Stimulated activated CD8-positive, alpha-beta memory T cell treated with anti-CD3 and anti-CD28 coated beads, Interleukin-7, amount 100 ng/mL, for 1 hour (primary cell): ENCODE measurements around the gene TRUB1.

Experiments used
- DNase-seq, 2 donors: peaks; one replicate each; pipeline ENCODE4 v3.0.0-alpha.2; 2020; ENCODE audit warnings: low read depth in 2 of 2

TRUB1 gene

DNA sequence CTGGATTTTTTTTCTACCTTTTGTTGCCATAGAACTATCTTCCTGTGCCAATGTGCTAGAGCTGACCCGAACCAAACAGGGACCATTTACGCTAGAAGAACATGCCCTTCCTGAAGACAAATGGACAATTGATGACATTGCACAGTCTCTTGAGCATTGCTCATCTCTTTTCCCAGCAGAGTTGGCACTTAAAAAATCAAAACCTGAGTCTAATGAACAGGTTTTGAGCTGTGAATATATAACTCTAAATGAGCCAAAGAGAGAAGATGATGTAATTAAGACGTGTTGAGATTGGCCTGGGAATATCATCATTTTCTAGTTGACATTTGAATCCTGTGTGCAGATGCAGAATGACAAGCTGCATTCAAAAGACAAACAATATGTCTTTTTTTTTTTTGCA lies 37.1 kb downstream of the TRUB1 start:
- DNase-seq = no peak

DNA sequence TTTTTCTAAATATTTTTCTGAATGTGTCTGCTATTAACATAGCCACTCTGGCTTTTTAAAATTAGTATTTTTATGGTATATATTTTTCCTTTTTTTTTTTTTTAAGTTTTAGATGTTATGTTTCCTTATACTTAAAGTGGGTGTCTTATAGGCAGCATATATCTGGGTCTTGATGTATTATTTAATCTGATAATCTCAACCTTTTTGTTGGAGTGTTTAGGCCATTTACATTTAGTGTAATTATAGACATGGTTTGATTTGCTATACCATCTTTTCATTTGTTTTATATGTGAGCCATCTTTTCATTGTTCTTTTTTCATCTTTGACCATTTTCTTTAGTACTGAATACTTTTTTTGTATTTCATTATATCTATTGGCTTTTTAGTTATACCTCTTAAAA lies 45.0 kb downstream of the TRUB1 start:
- no peak for DNase-seq

DNA sequence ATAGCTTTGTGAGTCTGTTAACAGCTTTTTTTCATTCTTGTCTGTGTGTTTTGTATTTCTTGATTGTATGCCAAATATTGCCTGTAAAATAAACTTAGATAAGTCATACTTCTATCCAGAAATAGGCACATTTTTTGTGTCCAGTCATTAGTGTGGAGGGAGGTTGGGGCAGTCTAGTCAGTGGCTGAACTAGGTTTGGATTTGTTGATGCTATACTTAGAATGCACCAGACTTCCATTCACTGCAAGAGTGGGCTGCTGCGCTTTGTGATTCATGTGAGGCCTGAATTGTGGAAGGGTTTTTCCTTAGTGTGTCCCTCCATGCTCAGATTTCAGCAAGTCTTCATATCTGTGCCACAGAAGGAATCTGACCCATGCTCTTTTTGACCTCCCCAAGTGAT lies 50.0 kb downstream of the TRUB1 start:
- DNase-seq = no peak

DNA sequence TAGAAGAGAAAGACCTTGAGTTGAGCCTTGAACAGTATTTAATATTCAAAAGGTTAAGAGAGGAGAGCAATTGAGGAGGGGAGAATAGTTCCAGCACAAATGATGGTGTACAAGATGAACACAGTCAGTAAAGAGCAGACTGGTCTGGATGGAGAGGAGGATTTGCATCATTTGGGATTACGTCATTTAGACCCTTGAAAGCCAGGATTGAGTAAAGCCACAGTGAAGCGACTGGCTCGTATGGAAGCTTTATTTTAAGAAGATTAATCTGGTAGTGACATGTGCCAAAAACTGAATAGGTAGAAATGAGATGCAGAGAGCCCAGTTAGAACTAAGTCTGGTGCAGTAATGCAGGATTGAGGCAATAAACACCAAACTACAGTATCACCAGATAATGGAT lies 52.6 kb downstream of the TRUB1 start:
- DNase-seq = no peak

DNA sequence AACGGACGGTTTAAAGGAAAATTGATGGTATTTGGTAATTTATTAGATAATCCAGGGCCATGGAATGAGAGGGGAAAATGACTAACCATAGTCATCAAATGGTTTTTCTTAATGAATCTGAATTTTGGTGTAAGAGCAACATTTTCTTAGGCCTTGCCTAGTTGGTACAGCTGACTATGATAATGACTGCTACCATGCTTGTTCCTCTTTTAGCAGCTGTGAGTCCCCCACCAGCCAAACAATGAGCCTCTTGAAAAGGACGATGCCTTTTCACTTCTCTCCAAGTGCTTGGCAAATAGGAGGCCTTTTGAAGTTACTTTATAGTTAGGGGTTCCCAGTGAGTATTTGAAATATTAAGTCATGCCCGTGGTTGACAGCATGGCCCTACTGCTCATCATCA lies 53.0 kb downstream of the TRUB1 start:
- DNase-seq = no peak

DNA sequence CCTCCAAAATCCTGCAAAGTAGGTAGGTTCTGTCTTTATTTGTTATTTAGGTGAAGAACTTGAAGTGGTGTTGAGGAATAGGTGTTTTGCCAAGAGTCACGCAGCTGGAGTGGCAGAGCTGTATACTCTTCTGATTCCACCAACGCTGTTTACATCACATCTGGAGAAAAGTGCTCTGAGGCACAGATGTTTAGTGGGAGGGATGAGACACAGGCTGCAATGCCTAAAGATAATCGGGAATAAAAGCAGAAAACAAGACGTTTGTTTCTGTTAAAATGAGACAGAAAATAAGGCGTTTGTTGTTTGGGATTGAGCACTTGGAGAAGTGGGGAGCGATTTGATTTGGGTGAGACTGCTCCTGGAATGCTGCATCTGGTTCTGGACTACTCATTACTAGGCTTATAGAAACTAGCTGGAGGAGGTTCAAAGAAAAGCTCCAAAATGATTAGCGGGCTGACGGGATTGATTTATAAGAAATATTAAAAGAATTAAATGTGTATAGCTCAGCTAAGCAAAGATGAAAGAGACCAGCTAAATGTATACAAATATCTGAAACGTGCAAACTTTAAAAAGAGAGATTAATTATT lies 54.3 kb downstream of the TRUB1 start:
- no peak for DNase-seq

DNA sequence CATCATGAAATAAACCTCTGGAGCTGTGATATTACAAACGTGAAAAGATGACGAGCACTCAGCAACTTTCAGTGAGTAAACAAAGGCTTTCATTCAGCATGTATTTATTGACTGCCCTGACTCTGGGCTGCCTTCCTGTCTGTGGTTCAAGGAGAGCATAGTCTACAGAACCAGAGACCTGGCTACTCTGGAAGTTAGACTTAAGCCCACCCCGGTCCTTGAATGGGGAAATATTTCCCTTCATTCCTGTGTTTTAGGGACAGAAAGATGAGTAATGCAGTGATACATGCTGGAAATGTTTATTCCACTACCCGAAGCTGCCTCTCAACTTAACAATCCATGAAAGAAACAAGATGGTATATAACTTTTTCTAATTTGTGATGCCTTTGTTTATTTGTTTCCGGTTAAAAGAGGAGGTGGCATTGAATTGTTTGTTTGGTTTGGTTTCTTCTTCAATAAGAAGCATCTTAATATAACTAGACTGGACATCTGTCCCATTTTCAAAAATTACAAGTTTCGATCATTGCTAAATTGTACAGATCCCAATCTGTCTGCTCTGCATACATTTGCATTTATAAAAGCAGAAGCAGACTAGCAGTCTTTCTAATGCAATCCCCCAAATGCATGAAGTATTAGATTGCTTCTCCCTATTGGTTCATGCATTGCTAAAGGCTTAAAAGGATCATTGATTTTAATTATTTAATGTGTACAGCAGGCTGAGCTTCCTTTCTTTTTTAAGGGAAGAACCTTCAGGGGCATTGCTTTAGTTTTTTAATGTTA lies 57.7 kb downstream of the TRUB1 start:
- no peak for DNase-seq

DNA sequence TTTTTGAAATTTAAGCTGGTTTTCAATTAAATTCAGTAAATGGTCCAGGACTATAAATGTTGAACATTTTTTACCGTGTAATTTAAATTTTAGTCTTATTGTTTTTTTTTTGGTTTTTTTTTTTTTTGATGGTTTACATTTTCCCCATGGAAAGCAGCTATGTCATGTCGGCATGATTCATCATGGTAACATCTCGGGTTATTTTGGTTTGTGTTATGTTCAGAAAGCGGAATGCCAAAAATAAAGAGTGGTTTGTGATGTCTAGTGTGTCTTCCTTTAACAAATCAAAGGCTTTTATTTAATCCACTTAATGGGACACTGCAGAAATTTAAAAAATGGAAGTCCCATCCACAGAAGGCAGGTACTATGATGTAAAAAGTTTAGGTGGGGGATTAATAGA lies 58.5 kb downstream of the TRUB1 start:
- no peak for DNase-seq

DNA sequence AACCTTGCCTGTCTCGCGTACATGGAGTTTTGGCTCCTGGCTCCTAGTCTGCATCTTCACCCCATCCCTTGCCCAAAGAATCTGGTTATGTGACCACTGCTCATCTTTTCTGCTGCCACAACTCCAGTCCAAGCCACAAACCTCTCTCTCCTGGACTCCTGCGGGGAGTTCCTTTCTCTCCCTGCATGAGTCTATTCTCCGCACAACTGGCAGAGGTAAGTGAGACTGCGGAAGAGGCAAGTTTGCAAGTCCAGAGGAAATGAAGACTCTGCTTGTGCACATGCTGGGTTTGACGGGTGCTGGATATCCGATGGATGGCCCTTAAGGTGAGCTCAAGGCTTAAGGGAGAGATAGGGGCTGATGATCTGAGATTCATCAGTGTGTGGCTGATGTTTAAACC lies 61.0 kb downstream of the TRUB1 start:
- DNase-seq = no peak

DNA sequence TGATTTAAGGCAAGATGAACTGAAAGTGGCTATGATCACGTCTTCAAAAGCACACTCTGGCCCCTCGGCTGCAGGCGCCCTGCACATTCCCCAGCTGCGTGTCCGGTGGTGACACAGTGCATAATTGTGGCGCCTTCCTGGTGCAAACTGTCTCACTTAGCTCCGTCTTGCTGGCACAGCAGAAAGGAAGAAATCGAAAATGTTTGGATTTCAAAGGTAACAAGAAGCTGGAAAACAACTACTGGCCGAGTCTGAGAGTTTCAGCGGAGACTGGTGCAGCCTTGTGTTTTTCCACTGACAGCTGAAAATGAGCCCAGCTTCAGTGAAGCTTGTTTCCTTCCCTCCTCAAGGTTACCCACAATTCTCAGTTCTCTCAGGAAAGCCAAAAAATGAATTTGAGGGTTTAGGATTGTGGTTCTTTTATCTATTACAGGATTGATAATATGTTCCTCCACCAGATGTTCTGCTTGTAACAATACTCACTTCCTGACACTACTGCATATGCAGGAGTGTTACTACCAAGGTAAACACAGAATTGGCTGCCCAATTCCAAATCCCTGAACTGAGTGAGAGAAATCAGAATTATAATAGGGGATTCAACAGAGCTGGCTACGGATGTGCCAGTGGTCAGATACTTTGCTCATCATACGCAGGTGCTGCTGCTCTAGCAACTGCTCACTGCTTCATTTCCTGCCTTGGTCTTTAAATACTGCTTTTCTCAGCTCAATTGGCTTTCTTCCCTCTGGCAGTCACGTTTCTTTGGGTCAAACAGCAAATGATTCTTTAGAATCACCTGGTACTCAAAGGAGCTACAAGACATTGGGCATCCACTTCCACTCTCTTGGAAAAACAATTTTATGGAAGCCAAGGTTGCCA lies 63.7 kb downstream of the TRUB1 start:
- DNase-seq = no peak

DNA sequence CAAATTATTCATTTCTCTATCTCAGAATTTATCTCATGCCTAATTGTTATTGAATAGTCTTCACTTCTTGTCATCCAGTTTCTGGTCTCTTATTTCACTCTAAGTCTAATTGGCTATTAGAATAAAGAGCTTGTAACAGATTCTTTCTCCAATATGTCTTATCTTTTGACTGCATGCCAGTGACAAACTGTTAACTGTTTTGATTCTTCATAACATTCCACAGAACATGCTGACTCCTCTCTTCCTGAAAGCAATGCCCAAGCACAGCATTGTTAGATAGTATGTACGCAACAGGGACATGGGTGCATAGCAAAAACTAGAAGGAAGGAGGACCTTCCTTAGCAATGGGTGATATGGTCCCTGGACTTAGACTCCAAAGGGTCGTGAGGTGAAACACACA lies 65.4 kb downstream of the TRUB1 start:
- no peak for DNase-seq

DNA sequence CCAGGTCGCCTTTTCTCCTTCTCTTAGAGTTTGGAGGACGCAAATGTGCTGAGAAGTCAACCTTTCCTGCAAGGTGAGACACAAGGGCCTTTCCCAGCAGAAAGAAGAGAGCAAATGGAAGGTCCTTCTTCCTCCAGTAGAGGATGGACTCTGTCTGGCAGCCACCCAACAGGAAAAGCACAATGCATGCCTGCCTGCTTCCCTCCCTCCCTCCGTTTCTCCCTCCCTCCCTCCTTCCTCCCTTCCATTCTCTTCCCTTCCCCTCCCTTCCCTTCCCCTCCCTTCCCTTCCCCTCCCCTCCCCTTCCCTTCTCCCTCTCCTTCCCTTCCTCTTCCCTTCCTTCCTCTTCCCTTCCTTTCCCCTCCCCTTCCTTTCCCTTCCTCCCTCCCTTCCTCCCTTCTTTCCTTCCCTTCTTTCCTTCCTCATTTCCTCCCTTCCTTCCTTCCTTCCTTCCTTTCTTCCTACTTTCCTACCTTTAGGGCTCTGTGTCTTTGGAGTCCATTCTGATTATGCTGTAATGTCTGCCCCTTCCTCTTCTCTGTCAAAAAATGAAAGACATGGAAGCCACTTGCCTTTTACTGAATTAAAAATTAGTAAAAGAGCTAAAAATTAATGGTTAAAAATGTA lies 66.4 kb downstream of the TRUB1 start:
- DNase-seq = no peak

DNA sequence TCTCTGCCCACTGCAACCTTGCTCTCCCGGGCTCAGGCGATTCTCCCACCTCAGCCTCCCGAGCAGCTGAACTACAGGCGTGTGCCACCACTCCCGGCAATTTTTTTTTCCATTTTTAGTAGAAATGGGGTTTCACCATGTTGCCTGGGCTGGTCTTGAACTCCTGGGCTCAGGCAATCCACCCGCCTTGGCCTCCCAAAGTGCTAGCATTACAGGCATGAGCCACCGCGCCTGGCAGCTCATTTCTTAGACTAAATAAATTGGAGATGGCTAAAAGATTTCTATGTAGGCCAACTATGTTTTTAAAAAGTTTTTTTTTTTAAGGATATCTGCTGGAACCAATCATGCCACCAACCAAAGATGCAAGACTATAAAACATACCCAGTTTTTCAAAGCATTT lies 67.8 kb downstream of the TRUB1 start:
- no peak for DNase-seq

DNA sequence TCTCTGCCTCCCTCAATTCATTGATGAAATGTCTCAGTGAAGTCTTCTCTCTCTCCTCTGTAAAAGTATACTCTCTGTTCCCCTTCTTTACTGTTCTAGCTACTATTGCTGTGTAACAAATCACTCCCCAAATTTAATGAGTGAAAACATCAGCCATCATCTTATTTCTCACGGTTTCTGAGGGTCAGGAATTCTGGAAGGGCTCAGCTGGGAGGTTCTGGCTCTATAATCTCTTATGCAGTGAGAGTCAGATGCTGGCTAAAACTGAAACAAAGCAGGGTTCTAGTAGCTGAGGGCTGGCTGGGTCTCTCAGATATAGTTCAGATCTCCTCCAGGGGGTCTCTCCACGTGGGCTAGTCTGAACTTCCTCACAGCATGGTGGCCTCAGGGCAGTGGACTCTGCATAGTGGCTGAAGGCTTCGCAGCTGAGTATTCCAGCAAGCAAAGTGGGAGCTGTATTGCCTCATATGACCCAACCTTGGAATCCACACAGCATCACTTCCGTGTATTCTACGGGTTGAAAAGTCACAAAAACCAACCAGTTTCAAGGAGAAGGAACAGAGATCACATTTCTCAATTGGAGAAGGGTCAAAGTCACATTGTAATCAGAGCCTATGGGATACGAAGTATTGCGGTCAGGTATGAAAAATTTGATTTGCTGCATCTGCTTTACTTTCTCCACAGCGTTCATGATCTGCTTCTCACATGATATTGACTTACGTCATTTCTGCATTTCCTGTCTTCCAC lies 80.4 kb downstream of the TRUB1 start:
- no peak for DNase-seq

DNA sequence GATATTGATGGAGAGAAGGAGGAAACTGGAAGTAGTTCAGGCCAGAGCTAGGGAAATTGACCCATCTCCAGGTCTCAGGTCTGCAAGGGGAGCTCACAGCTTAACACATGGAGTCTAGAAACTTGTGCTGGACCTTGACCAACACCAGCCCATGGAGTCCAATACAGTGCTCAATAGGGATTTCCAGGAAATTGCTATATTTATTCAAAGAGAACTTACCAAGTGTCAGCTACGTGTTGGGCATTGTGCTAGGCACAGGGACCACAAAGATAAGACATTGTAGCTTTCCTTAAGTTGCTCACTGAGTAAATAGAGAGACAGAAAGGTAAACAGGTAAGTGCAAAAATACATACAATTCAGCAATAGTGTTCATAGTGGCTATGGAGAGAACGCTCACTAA lies 82.5 kb downstream of the TRUB1 start:
- DNase-seq = no peak

DNA sequence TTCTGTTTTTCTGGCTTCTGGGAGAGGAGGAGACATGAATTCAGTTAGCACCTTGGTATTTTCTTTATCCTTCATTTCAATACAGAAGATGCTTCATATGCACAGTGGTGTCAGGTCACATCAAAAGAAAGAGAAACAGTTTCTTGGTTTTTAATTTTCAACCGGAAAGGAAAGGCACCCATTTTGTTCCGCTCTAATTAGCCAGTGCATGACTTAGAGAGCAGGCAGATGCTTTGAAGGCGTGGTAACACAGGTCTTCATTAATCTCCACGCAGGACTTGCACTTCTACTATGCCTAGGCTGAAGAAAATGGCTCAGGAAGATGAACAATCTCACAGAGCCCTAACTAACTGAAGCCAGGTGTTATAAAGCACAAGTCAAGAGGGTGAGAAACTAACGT lies 84.7 kb downstream of the TRUB1 start:
- DNase-seq = no peak

DNA sequence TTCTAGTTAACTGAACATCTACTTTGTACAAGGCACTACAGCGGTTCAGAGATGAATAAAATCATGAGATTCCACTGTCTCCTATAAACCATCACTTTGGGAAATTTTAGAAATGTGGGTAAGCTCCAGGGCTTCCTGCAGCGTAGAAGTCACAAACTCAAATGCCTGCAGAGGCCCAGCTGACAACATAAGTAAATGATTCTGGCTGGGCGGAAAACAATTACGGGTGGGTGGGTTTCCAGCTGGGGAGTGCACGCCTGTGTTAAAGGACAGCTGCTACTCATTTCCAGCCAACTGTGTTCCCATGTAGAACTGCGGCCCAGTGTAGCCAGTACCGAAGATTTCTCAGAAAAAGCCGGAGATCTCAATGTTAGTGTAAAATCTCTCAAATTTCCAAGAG lies 85.7 kb downstream of the TRUB1 start:
- no peak for DNase-seq

DNA sequence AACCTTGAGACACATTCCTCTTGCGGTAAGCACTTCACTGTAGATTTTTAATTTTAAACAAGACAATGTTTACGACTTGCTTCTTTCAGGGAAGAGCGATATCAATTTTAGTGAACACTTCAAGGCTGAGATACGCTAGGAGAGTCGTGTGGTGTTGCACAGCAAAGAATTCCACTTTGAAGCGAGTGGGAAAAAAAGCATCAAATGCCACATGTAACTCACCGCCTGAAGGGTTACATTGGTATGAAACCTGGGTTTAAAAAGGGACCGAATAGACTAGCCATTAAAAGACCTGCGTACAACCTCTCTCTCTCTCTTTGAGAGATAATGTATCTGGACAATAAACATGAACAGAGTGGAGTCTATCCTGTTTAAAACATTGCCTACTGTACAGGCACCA lies 86.4 kb downstream of the TRUB1 start:
- DNase-seq = no peak

DNA sequence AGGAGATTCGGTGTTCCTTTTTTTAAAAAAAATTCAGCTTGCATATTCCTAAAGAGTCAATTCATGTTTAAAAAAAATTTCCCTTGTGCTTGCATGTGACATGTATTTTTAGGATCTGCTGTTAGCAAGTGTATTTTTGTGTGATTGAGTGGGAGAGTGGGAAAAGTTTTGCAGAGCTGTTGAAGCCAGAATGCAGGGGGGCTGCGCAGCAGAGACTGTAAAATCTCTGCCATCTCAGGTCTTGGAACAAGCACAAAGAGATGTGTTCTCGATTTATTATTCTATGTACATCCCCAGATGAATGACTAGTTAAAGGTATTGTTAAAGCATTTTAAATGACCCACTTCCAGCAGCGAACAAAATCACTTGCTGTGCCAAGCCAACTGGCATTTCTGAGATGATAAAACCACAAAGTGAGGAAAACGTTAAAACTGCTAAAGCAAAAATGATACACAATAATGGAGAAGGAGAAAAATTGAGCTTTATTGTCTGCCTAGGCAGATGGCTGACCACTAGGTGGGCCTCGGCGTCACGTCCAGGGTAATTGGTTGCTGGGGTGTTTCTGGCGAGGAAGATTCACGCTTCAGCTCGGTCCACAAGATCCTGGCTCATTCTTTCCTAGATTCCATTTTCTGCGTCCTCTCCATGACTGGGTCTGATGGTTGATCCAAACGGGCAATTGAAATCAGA lies 88.2 kb downstream of the TRUB1 start:
- no peak for DNase-seq

DNA sequence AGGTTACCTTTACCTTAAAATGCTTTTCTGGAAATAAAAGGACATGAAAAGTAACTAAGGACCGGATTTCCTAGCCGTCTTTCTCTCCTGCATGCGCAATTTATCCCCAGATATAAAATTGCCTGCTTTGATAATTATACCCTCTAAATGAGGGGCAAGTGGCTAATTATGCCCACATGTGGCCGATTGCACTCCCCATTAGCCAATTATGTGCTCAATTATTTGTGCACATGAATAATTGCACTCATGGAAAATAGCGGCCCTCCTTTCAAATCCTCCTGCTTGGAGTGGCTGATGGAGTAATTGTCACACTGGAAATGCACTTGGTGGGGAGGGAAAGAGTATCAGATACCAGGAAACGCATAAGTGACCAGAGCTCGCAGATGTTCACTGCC lies 88.7 kb downstream of the TRUB1 start:
- no peak for DNase-seq
